Measurements from ENCODE around the gene PTGER3. TPM values are rescaled to one million over a fixed set of nuclear protein-coding genes. Genes with fewer than 3 reads are reported as not detected.

The PTGER3 gene
- total RNA-seq, 1 experiment from 2014 or later, result not detected

GRCh38 chr1:71015745-71016144 lies 31.9 kb downstream of the PTGER3 start:
- H3K9me3 Mint-ChIP-seq (ENCODE audit: unreplicated experiment), result no peaks in the 10 kb centered on the region
- H3K36me3 Mint-ChIP-seq (ENCODE audit: insufficient read depth, unreplicated experiment), result no peaks in the 10 kb centered on the region
- no peak overlapping the region for H3K4me3 Mint-ChIP-seq (ENCODE audit: unreplicated experiment)
- no peak overlapping the region for H3K27ac Mint-ChIP-seq (ENCODE audit: low read depth, unreplicated experiment)
- BruUV-seq (replicated peaks), result no TSS peak
- ChIA-PET POLR2A (no interaction called here), CTCF (interaction anchor here (0.9 to 1.5 kb wide), 2 partner anchors 9 to 78 kb away, joined by 3 to 4 read pairs; no protein-coding TSS in a partner anchor)
- no peaks in the 10 kb centered on the region for H3K27me3 Mint-ChIP-seq (ENCODE audit: insufficient read depth, unreplicated experiment)
- intact Hi-C loops (cut with micrococcal nuclease), result no loop called here
- TF ChIP-seq CTCF (IDR thresholded peaks at IDR 0.05; ENCODE audit: unreplicated experiment), result no peak
- DNase-seq (ENCODE audit: unreplicated experiment), result no peak
- peaks cover 5% of the 10 kb centered on the region for H3K4me1 Mint-ChIP-seq (ENCODE audit: insufficient read depth, unreplicated experiment)

GRCh38 chr1:71014178-71014579 lies 33.4 kb downstream of the PTGER3 start:
- no peak for TF ChIP-seq CTCF (IDR thresholded peaks at IDR 0.05; ENCODE audit: unreplicated experiment)
- ChIA-PET CTCF (no interaction called here), POLR2A (no interaction called here)
- Mint-ChIP-seq H3K27me3 (ENCODE audit: insufficient read depth, unreplicated experiment) (peaks cover 12% of the 10 kb centered on the region), H3K27ac (ENCODE audit: low read depth, unreplicated experiment) (no peak overlapping the region), H3K4me1 (ENCODE audit: insufficient read depth, unreplicated experiment) (peaks cover 5% of the 10 kb centered on the region), H3K36me3 (ENCODE audit: insufficient read depth, unreplicated experiment) (no peaks in the 10 kb centered on the region), H3K9me3 (ENCODE audit: unreplicated experiment) (no peaks in the 10 kb centered on the region), H3K4me3 (ENCODE audit: unreplicated experiment) (no peak overlapping the region)
- no peak for DNase-seq (ENCODE audit: unreplicated experiment)
- intact Hi-C loops (cut with micrococcal nuclease), result no loop called here
- BruUV-seq (replicated peaks), result no TSS peak

- Mint-ChIP-seq H3K36me3 (ENCODE audit: insufficient read depth, unreplicated experiment) (no peaks in the 10 kb centered on the region), H3K4me3 (ENCODE audit: unreplicated experiment) (no peak overlapping the region), H3K9me3 (ENCODE audit: unreplicated experiment) (no peaks in the 10 kb centered on the region), H3K27me3 (ENCODE audit: insufficient read depth, unreplicated experiment) (peaks cover 74% of the 10 kb centered on the region), H3K27ac (ENCODE audit: low read depth, unreplicated experiment) (no peak overlapping the region), H3K4me1 (ENCODE audit: insufficient read depth, unreplicated experiment) (no peaks in the 10 kb centered on the region)
- TF ChIP-seq CTCF (IDR thresholded peaks at IDR 0.05; ENCODE audit: unreplicated experiment), result no peak
- no peak for DNase-seq (ENCODE audit: unreplicated experiment)
- ChIA-PET CTCF (no interaction called here), POLR2A (no interaction called here)
- intact Hi-C loops (cut with micrococcal nuclease), result no loop called here
- BruUV-seq (replicated peaks), result no TSS peak
Observed at GRCh38 chr1:71002709-71003475, 44.7 kb downstream of the PTGER3 start.

GRCh38 chr1:71001624-71002023 lies 46.0 kb downstream of the PTGER3 start:
- POLR2A ChIA-PET, result no interaction called here
- Mint-ChIP-seq H3K4me3 (ENCODE audit: unreplicated experiment) (no peak overlapping the region), H3K9me3 (ENCODE audit: unreplicated experiment) (no peaks in the 10 kb centered on the region), H3K36me3 (ENCODE audit: insufficient read depth, unreplicated experiment) (no peaks in the 10 kb centered on the region), H3K27me3 (ENCODE audit: insufficient read depth, unreplicated experiment) (peaks cover 64% of the 10 kb centered on the region), H3K27ac (ENCODE audit: low read depth, unreplicated experiment) (no peak overlapping the region), H3K4me1 (ENCODE audit: insufficient read depth, unreplicated experiment) (no peaks in the 10 kb centered on the region)
- DNase-seq (ENCODE audit: unreplicated experiment), result no peak
- CTCF ChIA-PET, result interaction anchor here (0.8 kb wide), 1 partner anchor 102 kb away, joined by 3 read pairs; no protein-coding TSS in a partner anchor
- no TSS peak for BruUV-seq (replicated peaks)
- intact Hi-C loops (cut with micrococcal nuclease), result no loop called here
- TF ChIP-seq CTCF (IDR thresholded peaks at IDR 0.05; ENCODE audit: unreplicated experiment), result no peak

Data from MCF 10A (cell line).